HepG2 (cell line): Measurements from ENCODE around the gene SMAP2. TPM values are rescaled to one million over a fixed set of nuclear protein-coding genes. Genes with fewer than 3 reads are reported as not detected.

Experiments
- ATAC-seq: fragments of 200-7000 bp; cut with Tn5 transposase; 3 replicates; pipeline ENCODE4 v1.9.1; 2020; ENCODE audit warnings: mild to moderate bottlenecking, moderate library complexity
- BruUV-seq: library from RNA; stranded (reverse); fragments of 400-500 nt; replicated peaks from 2 replicates; lab custom pipeline; 2021; lab: Mats Ljungman, UMichigan
- CTCF ChIA-PET: fragments of 300-600 bp; formaldehyde crosslinking; extraction: SDS; loops from one replicate; lab custom pipeline; 2021; ENCODE audit warnings: low total read pairs, inconsistent platforms, low intra/inter-chr PET ratio; lab: Yijun Ruan, JAX
- POLR2A ChIA-PET: fragments of 350-600 bp; sonication (Branson Sonifier 250); formaldehyde crosslinking; loops from one replicate; lab custom pipeline; 2020; ENCODE audit warnings: antibody characterized with exemption, inconsistent platforms; lab: Yijun Ruan, JAX
- DNase-seq: peaks from one replicate; pipeline ENCODE4 v3.0.0-alpha.2; 2015; ENCODE audit warnings: low spot score
- FAIRE-seq: peaks from 3 replicates; lab custom pipeline; 2011; peaks lifted over from hg19 to GRCh38; lab: Jason Lieb, UNC
- H2AFZ ChIP-seq: one replicate; pipeline ENCODE4 v1.6.1; 2011; ENCODE audit warnings: low read length, inconsistent platforms
- H3K27ac ChIP-seq: fragments of 300-600 bp; 3 replicates; pipeline ENCODE4 v1.8.0; 2011; ENCODE audit warnings: mixed run types, mild to moderate bottlenecking, mixed read lengths, low read length, inconsistent platforms; ENCODE audit not compliant: insufficient read depth; ENCODE audit errors: extremely low read length
- H3K27me3 ChIP-seq, 2 experiments: fragments of 200-600 bp in 1 of 2; 2 replicates in 1 of 2; 3 replicates in 1 of 2; pipeline versions ENCODE4 v1.6.0 to v1.8.0; 2011; ENCODE audit warnings: low read length in 2 of 2, mild to moderate bottlenecking in 2 of 2, moderate library complexity in 2 of 2, inconsistent platforms in 1 of 2; ENCODE audit not compliant: insufficient read depth in 2 of 2, control insufficient read depth in 1 of 2
- H3K36me3 ChIP-seq, 2 experiments: fragments of 200-600 bp in 1 of 2; replicated peaks in 1 of 2; 2 replicates in 1 of 2; 3 replicates in 1 of 2; pipeline versions ENCODE4 v1.5.1 to v1.8.0; 2011; ENCODE audit warnings: low read length in 2 of 2, inconsistent platforms in 1 of 2; ENCODE audit not compliant: insufficient read depth in 2 of 2, control insufficient read depth in 1 of 2
- H3K4me1 ChIP-seq: 2 replicates; pipeline ENCODE4 v1.5.1; 2012; ENCODE audit warnings: low read length, inconsistent platforms; ENCODE audit not compliant: insufficient read depth
- H3K4me2 ChIP-seq: 2 replicates; pipeline ENCODE4 v1.6.0; 2011; ENCODE audit warnings: low read depth, low read length, inconsistent platforms
- H3K4me3 ChIP-seq, 3 experiments: fragments of 200-600 bp in 1 of 3; sonication (generic), shearing (Covaris generic) in 1 of 3; replicated peaks in 1 of 3; 2 replicates each; pipeline ENCODE4 v1.5.1; 2011 to 2016; ENCODE audit warnings: low read length in 3 of 3, inconsistent platforms in 2 of 3, low read depth in 2 of 3, mild to moderate bottlenecking in 2 of 3, control low read depth in 1 of 3, mixed read lengths in 1 of 3; ENCODE audit not compliant: insufficient read depth in 1 of 3
- H3K79me2 ChIP-seq: one replicate; pipeline ENCODE4 v1.6.1; 2011; ENCODE audit warnings: low read length, inconsistent platforms; ENCODE audit not compliant: insufficient read depth
- H3K9ac ChIP-seq: 2 replicates; pipeline ENCODE4 v1.6.0; 2011; ENCODE audit warnings: mild to moderate bottlenecking, low read depth, low read length, inconsistent platforms; ENCODE audit not compliant: insufficient read depth
- H3K9me3 ChIP-seq: 2 replicates; pipeline ENCODE4 v1.5.1; 2012; ENCODE audit warnings: mild to moderate bottlenecking, low read length
- H4K20me1 ChIP-seq: 2 replicates; pipeline ENCODE4 v1.6.0; 2011; ENCODE audit warnings: inconsistent platforms, mild to moderate bottlenecking, low read length, moderate library complexity; ENCODE audit not compliant: insufficient read depth
- FOXM1 ChIP-seq: sonication (generic); formaldehyde crosslinking; IDR thresholded peaks from 2 replicates; pipeline ENCODE4 v1.5.0; 2020; ENCODE audit warnings: missing genetic modification reagents
- HES4 ChIP-seq: sonication (generic); formaldehyde crosslinking; IDR thresholded peaks from 2 replicates; pipeline ENCODE4 v1.9.0; 2021; ENCODE audit warnings: mild to moderate bottlenecking, missing genetic modification reagents, borderline replicate concordance
- IRF2 ChIP-seq: IDR thresholded peaks from 2 replicates; pipeline ENCODE4 v1.6.1; 2018; ENCODE audit warnings: missing genetic modification reagents, missing compliant biosample characterization
- JDP2 ChIP-seq: sonication (generic); formaldehyde crosslinking; IDR thresholded peaks from 2 replicates; pipeline ENCODE4 v1.8.1; 2022; ENCODE audit warnings: missing genetic modification reagents, borderline replicate concordance
- POLR2G ChIP-seq: fragments of 200-400 bp; formaldehyde crosslinking; IDR thresholded peaks from 2 replicates; pipeline ENCODE4 v1.6.1; 2018; ENCODE audit warnings: mild to moderate bottlenecking, low read depth, low read length, moderate library complexity
- PRMT3 ChIP-seq: sonication (generic); formaldehyde crosslinking; IDR thresholded peaks from 2 replicates; pipeline ENCODE4 v1.8.1; 2022; ENCODE audit warnings: low read depth, mild to moderate bottlenecking, moderate library complexity, missing genetic modification reagents, borderline replicate concordance
- RBAK ChIP-seq: sonication (generic); formaldehyde crosslinking; IDR thresholded peaks from 2 replicates; pipeline ENCODE4 v1.5.1; 2020; ENCODE audit warnings: mild to moderate bottlenecking, missing genetic modification reagents
- RFXANK ChIP-seq: IDR thresholded peaks from 2 replicates; pipeline ENCODE4 v1.6.1; 2016
- TCF12 ChIP-seq, 2 experiments: fragments of 450-650 bp in 1 of 2; sonication (generic) in 1 of 2; formaldehyde crosslinking in 1 of 2; IDR thresholded peaks; 2 replicates each; pipeline versions ENCODE4 v1.6.1 to v1.8.0; 2017 to 2022; ENCODE audit warnings: antibody characterized with exemption in 1 of 2, mild to moderate bottlenecking in 1 of 2, missing genetic modification reagents in 1 of 2, moderate library complexity in 1 of 2
- U2AF2 ChIP-seq: fragments of 200-400 bp; formaldehyde crosslinking; IDR thresholded peaks from 2 replicates; pipeline ENCODE4 v1.6.1; 2017; ENCODE audit warnings: low read depth, mild to moderate bottlenecking, low read length
- ZNF224 ChIP-seq: sonication (generic); formaldehyde crosslinking; IDR thresholded peaks from 2 replicates; pipeline ENCODE4 v1.5.0; 2020; ENCODE audit warnings: mild to moderate bottlenecking, missing genetic modification reagents
- ZNF484 ChIP-seq: sonication (generic); formaldehyde crosslinking; IDR thresholded peaks from 2 replicates; pipeline ENCODE4 v1.5.1; 2020; ENCODE audit warnings: mild to moderate bottlenecking, low read depth, missing genetic modification reagents, borderline replicate concordance
- ZNF572 ChIP-seq: sonication (generic); formaldehyde crosslinking; IDR thresholded peaks from 2 replicates; pipeline ENCODE4 v1.5.1; 2020; ENCODE audit warnings: mild to moderate bottlenecking, missing genetic modification reagents
- ZNF879 ChIP-seq: sonication (generic); formaldehyde crosslinking; IDR thresholded peaks from 2 replicates; pipeline ENCODE4 v1.8.1; 2023; ENCODE audit warnings: missing genetic modification reagents
- WGBS: methylation state at CpG from one replicate; pipeline ENCODE4 v1.1.6; 2017; ENCODE audit warnings: low lambda C conversion rate; 5-methylcytosine and 5-hydroxymethylcytosine counted together
- in situ Hi-C: cut with HindIII; loops from 2 replicates; pipeline ENCODE4 v1.10.0; 2017; ENCODE audit warnings: low pct_unique_long_range_greater_than_20kb; ENCODE audit not compliant: extremely low pct_ligation_motif_present
- intact Hi-C: fragments of 100-400 bp; cut with micrococcal nuclease; formaldehyde crosslinking; loops from one replicate; pipeline ENCODE4 v1.10.0; 2022; ENCODE audit not compliant: unreplicated experiment
- polyA plus RNA-seq, 8 experiments: library from polyadenylated mRNA; depleted of rRNA in 3 of 8; stranded (reverse) in 7 of 8; unstranded in 1 of 8; fragments of >200 nt; fragmentation: Illumina TruSeq in 4 of 8; extraction: Trizol in 4 of 8; gene quantifications; 2 replicates each; pipeline versions ENCODE4 v1.2.1 to v1.2.3, GENCODE V29; 2011 to 2016; ENCODE audit warnings: low read depth in 4 of 8, missing spikeins in 1 of 8, mixed read lengths in 1 of 8; ENCODE audit not compliant: insufficient read depth in 1 of 8
- total RNA-seq, 5 experiments: library from RNA; depleted of rRNA; stranded (reverse); fragments of >200 nt; fragmentation: Illumina TruSeq; extraction: Trizol; gene quantifications; 2 replicates each; pipeline ENCODE4 v1.2.3, GENCODE V29; 2016; ENCODE audit warnings: low read depth in 1 of 5
- TF ChIP-seq, protein P1 (sequence below): sonication (generic); formaldehyde crosslinking; conservative IDR thresholded peaks from 2 replicates; pipeline ENCODE4 v1.5.0; 2020; ENCODE audit warnings: missing genetic modification reagents
- TF ChIP-seq, protein P2 (sequence below): sonication (generic); formaldehyde crosslinking; IDR thresholded peaks from 2 replicates; pipeline ENCODE4 v1.8.0; 2022; ENCODE audit warnings: mild to moderate bottlenecking, missing genetic modification reagents, moderate library complexity
- TF ChIP-seq, protein P3 (sequence below): sonication (generic); formaldehyde crosslinking; IDR thresholded peaks from 2 replicates; pipeline ENCODE4 v1.4.0; 2020; ENCODE audit warnings: missing genetic modification reagents
- TF ChIP-seq, protein P4 (sequence below): sonication (generic); formaldehyde crosslinking; IDR thresholded peaks from 2 replicates; pipeline ENCODE4 v1.4.0; 2020; ENCODE audit warnings: missing genetic modification reagents, borderline replicate concordance

SMAP2 gene
- total and polyA plus RNA-seq, 2 of the 13 experiments (the other 11 are each of a cell fraction or from before 2014, with no cell fraction given), result 19.0 to 22.3 TPM

DNA sequence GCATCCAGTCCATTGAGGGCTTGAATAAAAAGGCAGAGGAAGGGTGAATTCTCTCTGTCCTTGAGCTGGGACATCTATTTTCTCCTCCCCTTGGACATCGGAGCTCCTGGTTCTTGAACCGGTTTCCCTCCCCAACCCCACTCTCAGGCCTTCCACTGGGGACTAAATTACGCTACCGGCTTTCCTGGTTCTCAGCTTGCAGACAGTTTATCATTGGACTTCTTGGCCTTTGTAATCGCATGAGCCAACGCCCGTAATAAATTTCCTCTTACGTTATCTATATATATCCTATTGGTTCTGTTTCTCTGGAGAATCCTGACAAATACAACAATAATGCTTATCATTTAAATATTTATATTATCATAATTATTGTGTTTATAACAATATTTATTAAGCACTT is 36.1 kb upstream of the SMAP2 start:
- BruUV-seq, result no TSS peak
- Histone ChIP-seq H4K20me1 (no peaks in the 10 kb centered on the region), H2AFZ (no peak overlapping the region), H3K27ac (no peak overlapping the region), H3K79me2 (no peaks in the 10 kb centered on the region), H3K36me3 (no peaks in the 10 kb centered on the region), H3K9me3 (0 out of 2 replicates have a peak, but pooled peaks cover 6% of the 10 kb centered on the region), H3K9ac (no peak overlapping the region), H3K4me2 (no peak overlapping the region), H3K27me3 (no peaks in the 10 kb centered on the region; a peak in 2 of 5 replicates), H3K4me1 (peaks cover 42% of the 10 kb centered on the region), H3K4me3 (no peak overlapping the region)
- in situ Hi-C loops (loop anchor here (5.0 kb wide), 2 partner anchors 65 to 195 kb away; no protein-coding TSS in a partner anchor), intact Hi-C loops (no loop called here)
- DNase-seq (no peak), FAIRE-seq (no peak), ATAC-seq (no peak)
- WGBS, result 58% methylated on average over 8 of the region's 8 CpGs
- ChIA-PET POLR2A (interaction anchor here (1.3 to 2.3 kb wide), 2 partner anchors 23 to 185 kb away, joined by 3 to 16 read pairs; no protein-coding TSS in a partner anchor), CTCF (interaction anchor here (1.1 to 2.7 kb wide), 6 partner anchors 22 to 253 kb away, joined by 3 to 16 read pairs (median 8); no protein-coding TSS in a partner anchor)
- TF ChIP-seq, protein P1, sequence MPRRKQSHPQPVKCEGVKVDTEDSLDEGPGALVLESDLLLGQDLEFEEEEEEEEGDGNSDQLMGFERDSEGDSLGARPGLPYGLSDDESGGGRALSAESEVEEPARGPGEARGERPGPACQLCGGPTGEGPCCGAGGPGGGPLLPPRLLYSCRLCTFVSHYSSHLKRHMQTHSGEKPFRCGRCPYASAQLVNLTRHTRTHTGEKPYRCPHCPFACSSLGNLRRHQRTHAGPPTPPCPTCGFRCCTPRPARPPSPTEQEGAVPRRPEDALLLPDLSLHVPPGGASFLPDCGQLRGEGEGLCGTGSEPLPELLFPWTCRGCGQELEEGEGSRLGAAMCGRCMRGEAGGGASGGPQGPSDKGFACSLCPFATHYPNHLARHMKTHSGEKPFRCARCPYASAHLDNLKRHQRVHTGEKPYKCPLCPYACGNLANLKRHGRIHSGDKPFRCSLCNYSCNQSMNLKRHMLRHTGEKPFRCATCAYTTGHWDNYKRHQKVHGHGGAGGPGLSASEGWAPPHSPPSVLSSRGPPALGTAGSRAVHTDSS (CRISPR knock-in tag), result no peak
- TF ChIP-seq RFXANK (CRISPR knock-in tag) (no peak), IRF2 (CRISPR knock-in tag) (no peak), ZNF224 (CRISPR knock-in tag) (no peak), U2AF2 (no peak), ZNF879 (no peak), JDP2 (CRISPR knock-in tag) (no peak), FOXM1 (CRISPR knock-in tag) (no peak), TCF12 (IDR thresholded peaks at IDR 0.05) (no peak), TCF12 (CRISPR knock-in tag; IDR thresholded peaks at IDR 0.05) (no peak), POLR2G (no peak), ZNF572 (CRISPR knock-in tag) (no peak), PRMT3 (CRISPR knock-in tag) (no peak), RBAK (CRISPR knock-in tag) (no peak), HES4 (CRISPR knock-in tag) (no peak), ZNF484 (CRISPR knock-in tag) (no peak)
- TF ChIP-seq, protein P2, sequence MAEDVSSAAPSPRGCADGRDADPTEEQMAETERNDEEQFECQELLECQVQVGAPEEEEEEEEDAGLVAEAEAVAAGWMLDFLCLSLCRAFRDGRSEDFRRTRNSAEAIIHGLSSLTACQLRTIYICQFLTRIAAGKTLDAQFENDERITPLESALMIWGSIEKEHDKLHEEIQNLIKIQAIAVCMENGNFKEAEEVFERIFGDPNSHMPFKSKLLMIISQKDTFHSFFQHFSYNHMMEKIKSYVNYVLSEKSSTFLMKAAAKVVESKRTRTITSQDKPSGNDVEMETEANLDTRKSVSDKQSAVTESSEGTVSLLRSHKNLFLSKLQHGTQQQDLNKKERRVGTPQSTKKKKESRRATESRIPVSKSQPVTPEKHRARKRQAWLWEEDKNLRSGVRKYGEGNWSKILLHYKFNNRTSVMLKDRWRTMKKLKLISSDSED (CRISPR knock-in tag), result no peak
- TF ChIP-seq, protein P3, sequence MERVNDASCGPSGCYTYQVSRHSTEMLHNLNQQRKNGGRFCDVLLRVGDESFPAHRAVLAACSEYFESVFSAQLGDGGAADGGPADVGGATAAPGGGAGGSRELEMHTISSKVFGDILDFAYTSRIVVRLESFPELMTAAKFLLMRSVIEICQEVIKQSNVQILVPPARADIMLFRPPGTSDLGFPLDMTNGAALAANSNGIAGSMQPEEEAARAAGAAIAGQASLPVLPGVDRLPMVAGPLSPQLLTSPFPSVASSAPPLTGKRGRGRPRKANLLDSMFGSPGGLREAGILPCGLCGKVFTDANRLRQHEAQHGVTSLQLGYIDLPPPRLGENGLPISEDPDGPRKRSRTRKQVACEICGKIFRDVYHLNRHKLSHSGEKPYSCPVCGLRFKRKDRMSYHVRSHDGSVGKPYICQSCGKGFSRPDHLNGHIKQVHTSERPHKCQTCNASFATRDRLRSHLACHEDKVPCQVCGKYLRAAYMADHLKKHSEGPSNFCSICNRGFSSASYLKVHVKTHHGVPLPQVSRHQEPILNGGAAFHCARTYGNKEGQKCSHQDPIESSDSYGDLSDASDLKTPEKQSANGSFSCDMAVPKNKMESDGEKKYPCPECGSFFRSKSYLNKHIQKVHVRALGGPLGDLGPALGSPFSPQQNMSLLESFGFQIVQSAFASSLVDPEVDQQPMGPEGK, result no peak
- TF ChIP-seq, protein P4, sequence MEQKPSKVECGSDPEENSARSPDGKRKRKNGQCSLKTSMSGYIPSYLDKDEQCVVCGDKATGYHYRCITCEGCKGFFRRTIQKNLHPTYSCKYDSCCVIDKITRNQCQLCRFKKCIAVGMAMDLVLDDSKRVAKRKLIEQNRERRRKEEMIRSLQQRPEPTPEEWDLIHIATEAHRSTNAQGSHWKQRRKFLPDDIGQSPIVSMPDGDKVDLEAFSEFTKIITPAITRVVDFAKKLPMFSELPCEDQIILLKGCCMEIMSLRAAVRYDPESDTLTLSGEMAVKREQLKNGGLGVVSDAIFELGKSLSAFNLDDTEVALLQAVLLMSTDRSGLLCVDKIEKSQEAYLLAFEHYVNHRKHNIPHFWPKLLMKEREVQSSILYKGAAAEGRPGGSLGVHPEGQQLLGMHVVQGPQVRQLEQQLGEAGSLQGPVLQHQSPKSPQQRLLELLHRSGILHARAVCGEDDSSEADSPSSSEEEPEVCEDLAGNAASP (CRISPR knock-in tag), result no peak
